ENCODE results near the gene LRRC28.
"Not testable (repeated sequence)": the region's sequence is repeated elsewhere in the genome, so short reads cannot be mapped to it uniquely, and the experiment has no call there.

The LRRC28 gene

DNA sequence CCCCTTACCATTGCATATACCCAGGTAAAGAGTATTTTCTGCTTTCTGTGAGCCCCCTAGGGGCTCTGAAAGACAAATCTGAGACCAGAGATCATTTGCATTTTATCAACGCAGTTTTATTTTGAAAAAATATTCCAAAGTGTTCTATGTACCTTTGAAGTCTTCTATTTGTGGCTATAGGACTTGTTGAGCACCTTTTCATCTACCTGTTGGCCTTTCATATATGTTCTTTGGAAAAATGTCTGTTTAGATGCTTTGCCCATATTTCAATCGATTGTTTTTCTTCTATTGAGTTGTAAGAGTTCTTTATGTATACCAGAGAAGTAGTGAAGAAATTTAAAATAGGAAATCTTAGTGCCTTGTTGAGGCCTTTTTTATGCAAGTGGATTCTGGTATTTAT lies 94.0 kb downstream of the LRRC28 start:
- no peak for DNase-seq

DNA sequence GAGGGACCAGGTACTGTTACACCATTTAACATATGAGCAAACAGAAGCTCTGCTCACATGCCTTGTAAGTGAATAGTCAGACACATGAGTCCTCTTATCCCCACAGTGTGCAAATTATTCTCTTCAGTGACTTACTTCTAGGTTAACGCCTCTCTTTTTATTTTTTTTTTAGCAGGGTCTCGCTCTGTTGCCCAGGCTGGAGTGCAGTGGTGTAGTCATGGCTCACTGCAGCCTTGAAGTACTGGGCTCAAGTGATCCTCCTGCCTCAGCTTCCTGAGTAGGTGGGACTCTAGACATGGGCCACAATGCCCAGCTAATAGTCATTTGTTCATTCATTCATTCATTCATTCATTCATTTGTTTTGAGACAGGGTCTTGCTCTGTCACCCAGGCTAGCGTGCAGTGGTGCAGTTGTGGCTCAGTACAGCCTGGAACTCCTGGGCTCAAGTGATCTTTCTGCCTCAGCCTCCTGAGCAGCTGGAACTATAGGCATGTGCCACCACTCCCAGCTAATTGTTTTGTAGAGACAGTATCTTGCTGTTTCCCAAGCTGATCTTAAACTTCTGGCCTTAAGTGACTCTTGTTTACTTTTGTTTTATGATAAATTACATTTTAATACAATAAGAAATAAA lies 94.7 kb downstream of the LRRC28 start:
- DNase-seq, result no peak

DNA sequence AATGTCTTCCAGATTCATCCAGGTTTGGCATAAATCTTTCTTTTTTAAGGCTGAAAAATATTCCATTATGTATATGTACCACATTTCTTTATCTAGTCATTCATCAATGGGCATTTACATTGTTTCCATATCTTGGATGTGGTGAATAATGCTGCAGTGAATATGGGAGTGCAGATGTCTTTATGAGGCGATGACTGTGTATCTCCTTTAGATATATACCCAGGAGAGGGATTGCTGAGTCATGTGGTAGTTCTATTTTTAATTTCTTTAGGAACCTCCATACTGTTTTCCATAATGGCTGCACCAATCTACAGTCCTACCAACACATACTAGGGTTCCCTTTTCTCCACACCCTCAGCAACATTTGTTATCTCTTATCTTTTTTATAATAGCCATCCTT lies 96.3 kb downstream of the LRRC28 start:
- DNase-seq, result no peak

DNA sequence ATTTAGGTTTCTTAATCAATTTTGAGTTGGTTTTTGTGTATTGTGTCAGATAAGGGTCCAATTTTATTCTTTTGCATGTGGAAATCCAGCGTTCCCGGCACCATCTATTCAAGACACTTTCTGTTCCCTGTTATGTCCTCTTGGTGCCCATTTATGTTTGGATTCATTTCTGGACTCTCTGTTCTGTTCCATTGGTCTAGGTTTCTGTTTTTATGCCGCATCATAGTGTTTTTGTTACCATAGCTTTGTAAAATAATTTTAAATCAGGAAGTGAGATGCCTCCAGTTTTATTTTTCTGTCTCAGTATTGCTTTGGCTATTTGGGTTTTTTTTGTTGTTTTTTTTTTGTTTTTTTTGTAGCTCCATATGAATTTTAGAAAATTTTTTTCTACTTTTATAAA lies 97.1 kb downstream of the LRRC28 start:
- no peak for DNase-seq

DNA sequence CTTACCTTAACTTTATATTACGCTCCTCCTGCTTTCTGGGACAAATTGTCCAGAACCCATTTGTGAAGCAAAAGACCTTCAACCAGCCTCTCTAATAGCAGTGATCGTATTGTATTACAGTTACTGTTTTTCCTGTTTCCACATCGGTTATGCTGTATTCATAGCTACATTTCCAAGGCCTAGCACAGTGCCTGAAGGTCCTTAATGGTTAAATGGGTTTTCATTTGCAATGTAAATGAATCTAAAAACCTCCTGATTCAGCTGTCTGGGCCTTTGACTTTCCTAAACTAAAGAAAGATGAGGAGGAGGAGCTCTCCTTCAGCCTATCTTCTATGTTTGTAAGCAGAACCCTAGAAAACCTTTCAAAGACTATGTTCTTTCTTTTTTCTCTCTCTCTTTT lies 99.1 kb downstream of the LRRC28 start:
- no peak for DNase-seq

DNA sequence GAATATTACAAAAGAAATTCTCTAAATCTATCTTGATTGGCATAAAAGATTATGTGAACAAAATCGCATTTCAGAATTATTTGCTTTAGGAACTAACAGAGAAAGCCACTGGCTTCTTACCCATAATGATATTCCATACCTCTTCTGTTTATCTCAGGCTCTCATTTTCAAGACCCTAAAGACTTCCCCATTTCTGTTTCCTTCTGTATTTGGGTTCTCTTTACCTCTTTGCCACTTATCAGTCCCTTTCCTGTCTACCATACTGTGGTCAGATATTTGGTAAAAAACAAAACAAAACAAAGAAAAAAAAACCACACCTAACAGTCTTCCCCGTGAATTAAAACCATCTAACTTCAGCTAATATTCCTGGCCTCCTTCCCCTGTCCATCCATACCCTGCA lies 108.5 kb downstream of the LRRC28 start:
- no peak for DNase-seq

DNA sequence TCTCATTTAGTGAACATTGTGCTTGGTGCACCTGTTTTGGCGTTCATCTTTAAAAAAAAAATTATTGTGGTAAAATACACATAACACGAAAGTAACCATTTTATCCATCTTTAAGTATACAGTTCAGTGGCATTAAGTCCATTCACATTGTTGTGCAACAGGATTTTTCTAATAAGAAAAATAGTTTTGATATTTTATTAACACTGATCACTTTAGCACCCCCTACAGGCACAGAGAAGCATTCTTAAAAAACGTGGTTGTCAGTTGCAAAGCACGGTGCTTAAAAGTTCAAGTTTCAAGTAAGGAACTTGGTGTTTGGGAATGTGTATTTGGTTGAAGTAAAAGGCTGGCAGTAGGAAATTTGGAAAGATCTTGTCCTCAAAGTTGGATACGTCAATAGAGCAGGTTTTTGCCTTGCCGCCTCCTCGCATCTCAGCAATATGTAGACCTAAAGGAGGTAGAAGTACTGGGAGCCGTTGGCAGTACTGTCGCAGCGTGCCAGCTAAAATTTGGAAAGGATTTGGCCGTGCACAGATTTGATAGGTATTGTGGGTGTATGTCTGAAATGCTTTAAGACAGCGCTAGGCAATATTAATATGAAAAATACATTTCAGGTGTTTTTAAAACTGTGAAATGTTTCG lies 110.4 kb downstream of the LRRC28 start:
- no peak for DNase-seq

DNA sequence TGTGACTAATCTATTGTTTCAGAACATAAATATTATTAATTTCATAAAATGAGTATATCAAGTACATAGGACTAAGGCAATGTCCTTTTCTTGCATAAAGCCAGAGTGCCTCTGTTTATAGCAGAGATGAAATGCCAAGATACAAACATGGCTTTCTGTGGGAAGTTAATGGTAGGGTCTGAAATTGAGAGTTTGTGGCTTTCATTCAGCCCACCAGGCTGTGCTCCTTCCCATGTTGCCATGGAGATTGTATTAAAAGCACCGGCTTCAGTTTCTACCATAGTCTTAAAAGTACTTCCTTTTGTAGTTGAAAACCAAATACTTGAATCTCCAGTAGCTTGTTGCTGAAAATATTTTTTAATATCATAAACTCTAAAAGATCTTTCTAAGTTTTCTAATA lies 114.0 kb downstream of the LRRC28 start:
- no peak for DNase-seq

DNA sequence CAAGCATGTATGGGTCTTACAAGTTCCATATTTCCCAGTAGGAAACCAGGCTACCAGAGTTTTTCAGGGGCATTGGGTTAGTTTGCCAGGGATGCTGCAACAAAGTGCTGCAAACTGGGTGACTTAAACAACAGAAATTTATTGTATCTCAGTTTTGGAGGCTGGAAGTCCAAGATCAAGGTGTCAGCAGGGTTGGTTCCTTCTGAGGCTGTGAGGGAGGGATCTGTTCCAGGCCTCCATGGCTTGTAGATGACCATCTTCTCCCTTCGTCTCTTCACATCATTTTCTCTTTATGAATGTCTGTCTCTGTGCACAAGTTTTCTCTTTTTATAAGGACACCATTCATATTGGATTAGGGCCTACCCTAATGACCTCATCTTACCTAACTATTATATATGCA lies 114.7 kb downstream of the LRRC28 start:
- no peak for DNase-seq

DNA sequence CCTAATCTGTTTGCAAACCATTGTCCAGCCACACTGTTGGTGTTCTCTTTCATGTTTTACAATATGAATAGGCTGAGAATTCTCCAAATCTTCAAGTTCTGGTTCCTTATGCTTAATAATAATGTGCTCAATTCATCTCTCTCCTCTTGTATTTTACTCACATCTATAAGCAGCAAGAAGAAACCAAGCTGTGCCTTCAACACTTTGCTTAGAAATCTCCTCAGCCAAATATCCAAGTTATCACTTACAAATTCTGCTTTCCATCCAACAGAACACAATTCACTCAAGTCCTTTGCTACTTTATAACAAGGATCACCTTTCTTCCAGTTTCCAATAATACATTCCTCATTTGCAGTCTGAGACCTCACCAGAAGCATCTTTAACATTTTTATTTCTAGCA lies 117.5 kb downstream of the LRRC28 start:
- DNase-seq, result no peak

DNA sequence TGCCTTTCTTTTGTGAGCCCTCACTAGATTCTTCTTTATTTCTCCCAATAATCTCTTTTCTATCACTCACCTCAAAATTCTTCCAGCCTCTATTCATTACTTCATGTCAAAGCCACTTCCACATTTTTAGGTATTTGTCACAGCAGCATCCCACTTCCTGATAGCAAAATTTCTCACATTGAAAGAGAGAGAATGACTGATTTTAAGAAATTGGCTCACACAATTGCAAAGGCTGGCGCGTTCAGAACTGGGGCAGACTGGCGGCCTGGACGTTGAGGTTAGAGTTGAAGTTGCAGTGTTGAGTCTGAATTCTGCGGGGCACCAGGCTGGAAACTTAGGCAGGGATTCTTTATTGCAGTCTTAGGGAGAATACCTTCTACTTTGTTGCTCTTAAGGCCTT lies 117.9 kb downstream of the LRRC28 start:
- DNase-seq, result no peak

DNA sequence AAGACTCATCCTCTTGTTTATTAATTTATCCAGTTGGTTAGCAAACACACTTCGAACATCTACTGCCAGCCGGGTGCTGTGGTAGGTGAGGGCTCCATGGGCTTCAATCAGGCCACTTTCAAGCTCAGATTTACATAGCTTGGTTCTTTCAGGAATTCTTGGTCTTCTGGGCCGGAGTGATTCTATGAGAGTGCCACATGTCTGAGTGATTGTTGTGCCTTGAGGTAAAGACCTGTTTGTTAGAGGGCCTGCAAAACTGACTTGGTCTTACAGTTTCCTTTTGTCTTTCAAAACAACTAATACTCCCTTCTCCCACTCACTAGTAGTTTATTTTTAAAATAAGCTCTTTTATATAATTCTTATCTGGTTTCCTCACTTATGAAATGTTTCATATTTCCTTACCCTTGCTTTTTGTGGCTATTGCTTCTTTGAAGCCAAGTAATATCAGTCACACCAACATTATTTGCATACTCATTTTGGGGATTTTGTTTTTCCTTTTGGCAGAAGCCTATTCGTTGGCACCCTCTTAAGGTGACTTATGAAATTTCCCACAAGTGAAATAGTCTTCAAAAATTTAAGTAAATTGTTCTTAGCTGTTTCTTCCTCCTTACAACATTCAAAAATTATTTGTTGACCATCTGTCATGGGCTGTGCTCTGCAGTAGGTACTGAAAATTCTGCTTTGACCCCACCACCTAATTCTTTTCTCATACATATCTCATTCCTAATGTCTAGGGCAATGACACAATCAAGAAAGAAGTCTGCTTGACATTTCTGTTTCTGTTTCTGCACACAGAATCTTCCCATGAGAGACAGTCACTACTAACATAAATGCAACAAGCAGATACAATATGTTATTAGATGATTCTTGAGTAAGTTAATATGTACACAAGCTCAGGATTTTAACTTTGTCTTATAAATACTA lies 120.2 kb downstream of the LRRC28 start:
- DNase-seq, result no peak

DNA sequence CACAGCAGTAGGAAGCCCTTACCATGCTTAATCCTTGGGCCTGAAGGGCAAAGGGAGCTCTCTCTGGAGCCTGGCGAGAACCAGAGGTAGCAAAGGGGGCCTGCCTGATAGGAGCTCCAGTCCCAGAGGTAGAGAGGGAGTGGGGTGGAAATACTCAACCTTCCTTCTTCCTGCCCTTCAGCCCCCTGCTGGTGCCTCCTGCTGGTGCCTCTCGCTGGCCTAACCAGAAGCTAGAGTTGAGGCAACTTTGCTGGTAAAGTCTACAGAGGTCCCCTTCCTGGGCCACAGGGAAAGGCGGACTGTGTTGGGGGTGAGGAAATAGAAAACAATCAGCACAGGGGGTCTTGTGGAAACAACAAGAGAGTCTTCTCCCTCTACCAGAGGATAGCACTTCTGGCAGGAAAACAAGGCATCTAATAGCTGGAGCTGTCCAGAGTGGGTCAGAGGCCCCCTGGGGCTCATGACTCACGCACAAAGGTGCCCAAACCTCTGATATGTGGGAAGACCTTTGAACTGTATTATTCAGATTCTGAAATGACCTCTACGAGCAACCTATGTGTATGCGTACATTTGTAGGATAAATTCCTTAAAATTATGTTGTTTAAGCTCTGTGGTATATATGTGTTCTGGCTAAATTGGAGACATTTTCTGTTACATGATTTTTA lies 133.9 kb downstream of the LRRC28 start:
- DNase-seq, result no peak

DNA sequence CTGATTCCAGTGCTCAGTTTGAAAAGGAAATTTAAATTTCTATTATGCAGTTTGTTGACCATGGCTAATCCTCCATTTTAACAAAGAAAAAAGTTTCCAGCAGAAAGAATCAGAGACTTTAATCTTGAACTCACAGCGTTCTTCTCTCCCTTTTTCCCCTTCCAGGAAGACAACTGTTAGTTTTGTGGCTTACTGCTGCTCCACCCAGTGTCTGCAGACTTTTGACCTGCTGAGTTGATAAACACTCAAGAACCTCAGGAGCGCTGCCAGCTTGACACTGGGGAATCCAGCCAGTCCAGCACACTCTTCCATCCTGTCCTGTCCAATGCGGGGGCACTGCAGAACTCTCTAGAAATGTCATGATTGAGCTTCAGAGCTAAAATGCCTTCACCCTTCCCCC lies 134.6 kb downstream of the LRRC28 start:
- no peak for DNase-seq

DNA sequence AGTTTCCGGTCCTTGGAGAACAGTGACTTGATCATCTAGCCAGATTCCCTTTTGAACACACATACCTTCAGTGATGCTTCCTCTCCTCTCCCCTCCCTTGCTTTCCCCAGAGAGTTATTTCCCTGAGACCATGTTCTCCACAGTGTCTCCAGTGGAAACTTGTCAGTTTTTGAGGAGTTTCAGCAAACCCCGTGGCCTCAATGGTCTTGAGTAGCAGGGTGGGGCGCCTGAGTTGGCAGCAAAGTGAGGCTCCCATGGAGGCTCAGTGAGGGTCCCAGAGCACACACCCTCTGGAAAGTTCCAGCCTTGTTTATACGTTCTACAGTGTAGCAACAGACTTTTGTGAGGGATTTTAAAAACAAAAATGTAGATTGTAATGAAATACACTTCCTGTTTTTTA lies 135.1 kb downstream of the LRRC28 start:
- DNase-seq, result no peak

DNA sequence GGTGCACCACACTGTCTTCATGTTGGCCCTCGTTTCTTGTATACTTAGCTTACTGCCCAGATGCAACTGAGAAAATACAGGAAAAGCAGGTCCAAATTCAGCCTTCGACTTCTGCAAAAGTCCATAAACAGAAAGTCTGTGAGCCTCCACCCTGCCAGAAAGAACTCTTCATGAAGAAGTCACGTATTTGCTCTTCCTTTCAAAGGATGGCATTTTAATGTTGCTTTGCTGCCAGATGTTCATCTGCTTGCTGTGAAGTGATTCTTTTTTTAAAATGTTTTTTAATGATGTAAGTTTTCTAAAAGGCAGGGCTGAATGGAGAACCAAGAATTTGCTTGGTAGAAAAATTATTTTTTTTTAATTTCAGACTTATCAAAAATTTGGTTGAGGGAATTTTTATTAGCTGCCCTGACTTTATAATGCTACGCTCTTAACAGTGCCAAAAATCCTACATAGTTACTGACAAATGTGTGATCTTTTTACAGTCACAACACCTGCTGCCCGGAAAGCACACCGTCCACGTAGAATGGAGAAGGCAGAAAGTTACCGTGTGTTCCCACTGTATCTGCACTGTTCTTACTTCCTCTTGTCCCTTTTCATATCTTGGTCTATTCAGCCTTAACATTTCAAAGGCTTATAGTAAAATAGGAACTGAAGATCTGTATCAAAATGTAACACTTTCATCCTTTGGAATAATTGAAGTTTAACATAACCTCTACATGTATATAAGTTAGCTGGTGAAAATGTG lies 136.3 kb downstream of the LRRC28 start:
- no peak for DNase-seq

DNA sequence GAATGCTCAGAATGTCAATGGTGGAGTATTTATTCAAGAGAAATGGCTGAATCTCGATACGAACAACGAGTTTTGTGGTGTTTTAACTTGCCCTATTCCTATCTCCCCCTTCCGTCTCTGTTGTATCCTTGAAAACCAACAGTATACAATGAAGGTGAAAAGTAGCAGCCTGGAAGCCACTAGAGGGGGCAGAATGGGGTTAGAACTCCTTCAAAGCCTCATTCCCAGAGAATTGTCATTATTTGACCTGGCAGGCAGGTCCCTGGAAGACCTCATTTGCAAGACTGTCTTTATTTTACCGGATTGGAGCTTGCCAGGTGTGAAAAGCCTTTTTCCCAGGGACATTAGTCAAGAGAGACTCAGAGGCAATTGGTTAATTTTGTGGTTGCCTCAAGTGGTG lies 139.4 kb downstream of the LRRC28 start:
- DNase-seq, result no peak

DNA sequence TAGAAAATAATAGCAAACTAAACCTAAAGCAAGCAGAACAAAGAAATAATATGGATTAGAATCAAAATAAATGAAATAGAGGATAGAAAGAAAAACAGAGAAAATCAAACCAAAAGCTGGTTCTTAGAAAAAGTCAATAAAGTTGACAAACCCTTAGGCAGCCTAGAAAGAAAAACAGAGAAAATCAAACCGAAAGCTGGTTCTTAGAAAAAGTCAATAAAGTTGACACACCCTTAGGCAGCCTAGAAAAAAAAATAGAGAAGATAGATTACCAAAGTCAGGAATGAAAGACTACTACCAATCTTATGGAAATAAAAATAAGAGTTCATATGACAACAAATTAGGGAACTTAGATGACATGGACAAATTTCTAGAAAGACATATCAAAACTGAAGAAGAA lies 142.4 kb downstream of the LRRC28 start:
- DNase-seq, result no peak

DNA sequence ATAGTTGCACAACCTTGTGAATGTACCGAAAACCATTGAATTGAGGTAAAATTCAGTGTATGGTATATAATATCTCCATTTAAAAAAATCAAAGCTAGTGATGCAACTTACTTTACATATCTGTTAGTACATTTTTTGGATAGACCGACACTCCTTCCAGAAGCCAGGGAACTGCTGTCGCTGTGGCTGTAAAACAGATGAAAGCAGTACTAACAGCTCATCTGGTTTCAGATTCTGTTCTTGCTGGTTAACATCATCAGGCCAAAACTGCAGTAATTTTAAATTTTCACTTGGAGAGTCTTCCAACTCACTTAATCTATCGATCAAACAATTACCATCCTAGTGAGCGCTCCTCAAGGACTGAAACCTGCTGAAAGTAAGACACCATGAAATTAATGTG lies 145.1 kb downstream of the LRRC28 start:
- no peak for DNase-seq

DNA sequence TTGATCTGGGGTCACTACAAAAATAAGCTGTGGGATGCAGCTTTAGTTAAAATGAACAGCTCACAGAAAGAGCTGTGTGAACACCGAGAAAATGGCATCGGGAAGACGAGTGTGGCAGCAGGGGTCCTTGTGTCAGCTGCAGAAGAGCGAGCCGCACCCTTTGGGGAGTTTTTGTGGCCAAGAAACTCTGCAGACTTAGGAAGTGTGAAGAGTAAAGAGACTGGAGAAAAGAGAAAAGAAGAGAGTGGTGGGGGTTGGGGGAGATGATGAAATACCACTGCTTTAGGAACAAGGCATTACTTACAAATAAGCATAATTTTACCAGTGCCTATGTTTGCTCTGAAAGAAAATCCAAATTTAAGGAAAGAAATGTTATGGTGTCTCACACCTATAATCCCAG lies 147.8 kb downstream of the LRRC28 start:
- DNase-seq, result no peak

DNA sequence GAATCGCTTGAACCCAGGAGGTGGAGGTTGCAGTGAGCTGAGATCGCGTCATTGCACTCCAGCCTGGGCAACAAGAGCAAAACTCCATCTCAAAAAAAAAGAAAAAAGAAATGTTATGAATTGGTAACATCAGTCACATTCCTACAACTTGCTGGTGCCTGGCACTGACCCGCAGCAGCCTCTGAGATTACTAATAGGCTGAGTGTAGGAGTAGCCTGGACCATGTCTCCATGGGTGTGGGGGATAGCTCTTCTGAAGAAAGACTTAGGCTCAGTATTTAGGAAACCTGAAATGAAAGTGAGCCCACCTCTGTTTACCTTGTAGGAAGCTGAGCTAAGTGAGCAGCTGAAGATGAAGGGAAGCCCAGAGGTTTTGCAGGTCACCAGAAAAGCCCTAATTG lies 148.3 kb downstream of the LRRC28 start:
- no peak for DNase-seq

DNA sequence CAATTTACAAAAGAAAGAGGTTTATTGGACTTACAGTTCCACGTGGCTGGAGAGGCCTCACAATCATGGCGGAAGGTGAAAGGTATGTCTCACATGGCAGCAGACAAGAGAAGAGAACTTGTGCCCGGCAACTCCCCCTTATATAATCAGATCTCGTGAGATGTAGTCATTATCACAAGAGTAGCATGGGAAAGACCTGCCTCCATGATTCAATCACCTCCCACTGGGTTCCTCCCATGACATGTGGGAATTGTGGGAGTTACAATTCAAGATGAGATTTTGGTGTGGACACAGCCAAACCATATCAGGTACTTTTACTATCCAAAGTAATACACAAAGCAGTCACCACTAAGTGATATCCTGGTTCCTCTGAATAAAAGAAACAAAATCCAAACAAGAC lies 149.9 kb downstream of the LRRC28 start:
- not testable (repeated sequence) for DNase-seq

All from NCI-H2171 (cell line).